ENCODE data around the gene EXOC3L4.

The EXOC3L4 gene

DNA sequence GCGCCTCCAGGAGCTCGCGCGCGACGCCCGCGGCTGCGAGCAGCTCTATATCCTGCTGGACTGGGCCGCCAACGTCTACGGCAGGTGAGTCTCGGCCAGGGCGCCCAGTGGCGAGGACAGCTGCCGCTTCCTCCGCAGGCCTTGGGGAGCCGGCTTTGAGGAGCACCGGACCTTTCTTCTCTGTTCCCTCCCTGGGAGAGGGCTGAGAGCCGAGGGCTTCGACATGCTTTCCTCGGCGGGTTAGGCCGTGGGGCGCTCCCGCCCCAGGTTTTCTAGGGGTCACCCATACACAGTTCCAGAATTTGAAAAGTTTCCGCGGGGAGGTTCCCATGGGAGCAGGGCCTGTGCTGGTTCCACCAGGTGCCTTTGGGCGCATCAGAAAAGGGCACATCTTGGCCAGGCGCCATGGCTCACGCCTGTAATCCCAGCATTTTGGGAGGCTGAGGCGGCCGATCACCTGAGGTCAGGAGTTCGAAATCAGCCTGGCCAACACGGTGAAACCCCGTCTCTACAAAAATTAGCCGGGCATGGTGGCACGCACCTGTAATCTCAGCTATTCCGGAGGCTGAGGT, 8.2 kb downstream of the EXOC3L4 start:
- H3K4me3 ChIP-seq (ENCODE audit: low read depth, low read length), result no peak overlapping the region
- TF ChIP-seq, protein P1, sequence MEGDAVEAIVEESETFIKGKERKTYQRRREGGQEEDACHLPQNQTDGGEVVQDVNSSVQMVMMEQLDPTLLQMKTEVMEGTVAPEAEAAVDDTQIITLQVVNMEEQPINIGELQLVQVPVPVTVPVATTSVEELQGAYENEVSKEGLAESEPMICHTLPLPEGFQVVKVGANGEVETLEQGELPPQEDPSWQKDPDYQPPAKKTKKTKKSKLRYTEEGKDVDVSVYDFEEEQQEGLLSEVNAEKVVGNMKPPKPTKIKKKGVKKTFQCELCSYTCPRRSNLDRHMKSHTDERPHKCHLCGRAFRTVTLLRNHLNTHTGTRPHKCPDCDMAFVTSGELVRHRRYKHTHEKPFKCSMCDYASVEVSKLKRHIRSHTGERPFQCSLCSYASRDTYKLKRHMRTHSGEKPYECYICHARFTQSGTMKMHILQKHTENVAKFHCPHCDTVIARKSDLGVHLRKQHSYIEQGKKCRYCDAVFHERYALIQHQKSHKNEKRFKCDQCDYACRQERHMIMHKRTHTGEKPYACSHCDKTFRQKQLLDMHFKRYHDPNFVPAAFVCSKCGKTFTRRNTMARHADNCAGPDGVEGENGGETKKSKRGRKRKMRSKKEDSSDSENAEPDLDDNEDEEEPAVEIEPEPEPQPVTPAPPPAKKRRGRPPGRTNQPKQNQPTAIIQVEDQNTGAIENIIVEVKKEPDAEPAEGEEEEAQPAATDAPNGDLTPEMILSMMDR (IDR thresholded peaks at IDR 0.05; ENCODE audit: insufficient read depth, low read length, missing control alignments), result no peak
- ChIA-PET POLR2A (no interaction called here), CTCF (interaction anchor here (3.2 to 9.9 kb wide), 9 partner anchors 7 to 189 kb away, joined by 17 to 171 read pairs (median 42); partner anchors contain the start of gene EXOC3L4)
- no peak for DNase-seq (ENCODE audit: low read depth, low spot score)

DNA sequence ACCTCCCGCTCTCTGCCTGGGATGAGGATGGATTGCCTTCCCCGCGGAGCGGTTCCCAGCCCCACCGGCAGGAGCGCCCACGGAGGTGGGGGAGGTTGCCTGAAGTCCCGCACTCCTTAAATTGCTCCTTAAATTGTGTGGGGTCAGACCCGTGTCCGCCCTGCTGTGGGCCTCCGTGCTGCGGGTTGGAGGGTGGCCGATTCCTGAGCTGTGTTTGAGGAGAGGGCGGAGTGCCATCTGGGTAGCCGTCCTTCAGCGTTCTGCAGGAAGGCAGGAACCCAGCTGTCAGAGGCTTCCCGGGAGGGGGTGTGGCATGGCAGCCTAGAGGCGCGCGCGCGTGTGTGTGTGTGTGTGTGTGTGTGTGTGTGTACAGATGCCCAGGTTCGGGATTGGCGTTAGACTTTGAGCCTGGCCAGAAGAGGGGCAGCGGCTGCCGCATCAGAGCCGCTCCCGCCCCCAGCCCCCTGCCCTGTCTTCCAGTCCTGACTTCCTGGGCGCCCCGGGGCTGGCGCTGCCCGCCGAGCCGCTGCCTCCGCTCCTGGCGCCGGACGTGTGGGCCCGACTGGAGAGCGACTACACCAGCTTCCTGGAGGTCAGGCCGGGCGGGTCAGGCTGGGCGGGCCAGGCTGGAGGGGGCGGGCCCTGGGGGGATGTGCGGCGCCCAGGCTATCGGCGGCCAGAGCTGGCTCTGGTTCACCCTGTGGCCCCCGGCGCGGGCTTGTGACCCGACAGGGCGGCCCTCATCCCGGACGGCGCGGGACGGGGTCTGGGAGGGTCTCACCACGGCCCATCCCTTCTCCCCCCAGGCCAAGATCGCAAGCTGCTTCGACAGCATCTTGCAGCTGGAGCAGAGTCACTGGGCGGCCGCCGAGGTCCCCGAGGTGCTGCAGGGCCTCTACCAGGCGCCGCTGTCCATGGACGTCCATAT, 9.2 kb downstream of the EXOC3L4 start:
- ChIA-PET POLR2A (no interaction called here), CTCF (interaction anchor here (0.7 to 9.9 kb wide), 33 partner anchors 8 to 232 kb away, joined by 3 to 171 read pairs (median 7); partner anchors contain the start of gene EXOC3L4)
- DNase-seq (ENCODE audit: low read depth, low spot score), result no peak
- no peak overlapping the region; the same call in 1 of the 2 replicates for H3K4me3 ChIP-seq (ENCODE audit: low read depth, low read length)
- TF ChIP-seq, protein P1 (IDR thresholded peaks at IDR 0.05; ENCODE audit: insufficient read depth, low read length, missing control alignments), result peak; percentile 43

DNA sequence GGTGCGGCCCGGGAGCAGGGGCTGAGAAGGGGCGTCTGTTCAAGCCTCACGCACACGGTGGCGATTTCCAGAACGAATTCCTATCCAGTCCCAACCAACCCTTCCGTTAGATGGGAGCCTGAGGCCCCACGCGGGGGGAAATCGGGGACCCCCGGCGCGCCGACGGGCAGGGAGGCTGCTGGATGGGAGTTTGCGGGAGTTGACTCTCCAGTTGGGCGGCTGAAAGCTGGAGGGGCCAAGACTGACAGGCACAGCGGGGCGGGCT, 9.8 kb downstream of the EXOC3L4 start:
- TF ChIP-seq, protein P1 (IDR thresholded peaks at IDR 0.05; ENCODE audit: insufficient read depth, low read length, missing control alignments), result no peak
- DNase-seq (ENCODE audit: low read depth, low spot score), result no peak
- POLR2A ChIA-PET, result interaction anchor here (1.0 kb wide), 1 partner anchor 229 kb away, joined by 3 read pairs; the partner anchor contains the start of gene EIF5
- H3K4me3 ChIP-seq (ENCODE audit: low read depth, low read length), result no peak overlapping the region
- CTCF ChIA-PET, result interaction anchor here (0.6 to 9.9 kb wide), 54 partner anchors 9 to 1027 kb away, joined by 3 to 171 read pairs (median 6); partner anchors contain the start of gene EXOC3L4

DNA sequence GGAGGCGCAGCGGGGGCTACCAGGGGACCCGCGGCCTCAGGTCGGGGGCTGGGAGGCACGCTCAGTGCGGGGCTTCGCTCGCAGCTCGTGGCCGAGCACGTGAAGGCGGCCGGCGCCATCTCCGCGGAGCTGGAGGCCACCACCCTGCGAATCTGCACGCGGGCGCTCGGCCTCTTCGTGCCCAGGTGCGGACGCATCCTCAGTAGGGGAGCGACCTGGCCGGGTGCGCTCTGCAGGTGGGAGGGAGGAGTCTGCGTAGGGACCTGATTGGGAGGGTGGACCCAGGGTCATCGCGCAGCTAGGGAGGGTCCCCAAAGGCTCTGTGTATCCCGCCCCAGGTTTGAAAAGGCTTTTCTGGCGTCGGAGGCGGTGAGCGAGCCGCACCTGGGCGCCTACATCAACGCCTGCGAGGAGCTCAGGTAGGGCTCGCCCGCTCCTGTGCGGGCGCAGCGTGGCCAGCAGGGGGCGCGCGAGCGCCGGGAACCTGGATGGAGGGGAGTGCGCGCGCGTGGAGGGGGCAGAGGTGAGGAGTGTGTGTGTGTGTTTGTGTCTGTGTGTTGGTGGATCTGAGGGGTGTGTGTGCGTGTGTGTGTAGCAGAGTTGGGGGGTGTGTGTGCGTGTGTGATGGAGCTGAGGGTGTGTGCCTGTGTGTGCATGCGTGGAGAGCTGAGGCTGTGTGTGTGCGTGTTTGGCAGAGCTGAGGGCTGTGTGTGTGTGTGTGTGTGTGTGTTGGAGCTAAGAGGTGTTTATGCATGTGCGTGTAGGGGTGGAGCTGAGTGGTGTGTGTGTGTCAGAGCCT, 10.3 kb downstream of the EXOC3L4 start:
- H3K4me3 ChIP-seq (ENCODE audit: low read depth, low read length), result no peak overlapping the region
- DNase-seq (ENCODE audit: low read depth, low spot score), result no peak
- POLR2A ChIA-PET, result interaction anchor here (0.7 to 1.0 kb wide), 2 partner anchors 185 to 229 kb away, joined by 3 read pairs; partner anchors contain the start of gene EIF5
- CTCF ChIA-PET, result interaction anchor here (0.6 to 9.9 kb wide), 61 partner anchors 8 to 1028 kb away, joined by 3 to 171 read pairs (median 5); partner anchors contain the start of gene EXOC3L4
- TF ChIP-seq, protein P1 (IDR thresholded peaks at IDR 0.05; ENCODE audit: insufficient read depth, low read length, missing control alignments), result peak; percentile 97

DNA sequence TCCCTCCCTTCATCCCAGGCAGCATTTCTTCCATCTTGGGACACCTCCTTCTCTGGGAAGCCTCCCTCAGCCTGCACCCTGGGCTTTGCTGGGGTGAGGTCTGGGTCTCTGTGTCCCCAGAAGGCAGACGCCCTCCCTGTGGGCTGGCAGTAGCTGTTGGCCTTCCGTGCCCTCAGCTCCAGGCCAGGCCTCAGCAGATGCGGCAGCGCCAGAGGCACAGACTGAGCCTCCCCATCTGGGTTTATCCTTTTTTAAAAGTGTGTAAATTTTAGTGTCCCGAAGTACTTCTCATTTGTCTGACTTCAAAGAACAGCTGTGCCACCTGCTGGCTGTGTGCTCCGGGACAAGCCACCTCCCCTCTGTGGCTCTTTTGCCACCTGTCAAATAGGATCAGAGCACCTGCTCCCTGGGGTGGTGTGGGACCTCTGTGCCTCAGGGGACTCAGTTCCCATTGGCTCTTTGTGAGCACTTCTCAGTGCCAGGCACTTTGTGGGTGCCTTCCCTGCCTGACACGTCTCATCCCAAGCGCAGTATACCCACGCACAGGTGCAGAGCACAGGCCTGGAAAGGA, 11.1 kb downstream of the EXOC3L4 start:
- CTCF ChIA-PET, result interaction anchor here (0.8 to 9.9 kb wide), 47 partner anchors 7 to 412 kb away, joined by 3 to 171 read pairs (median 6); partner anchors contain the start of gene EXOC3L4
- POLR2A ChIA-PET, result no interaction called here
- TF ChIP-seq, protein P1 (IDR thresholded peaks at IDR 0.05; ENCODE audit: insufficient read depth, low read length, missing control alignments), result no peak
- no peak overlapping the region for H3K4me3 ChIP-seq (ENCODE audit: low read depth, low read length)
- no peak for DNase-seq (ENCODE audit: low read depth, low spot score)

All from AG04449 (cell line).